DMS153 treated with DMSO at 0.1 percent for 48 hours (cell line): ENCODE measurements around the gene INVS.
"Not testable (repeated sequence)": the region's sequence is repeated elsewhere in the genome, so short reads cannot be mapped to it uniquely, and the experiment has no call there.

Experiments
- DNase-seq: peaks from one replicate; lab custom pipeline; 2025; ENCODE audit not compliant: unreplicated experiment; lab: John Stamatoyannopoulos, UW

Gene INVS

DNA sequence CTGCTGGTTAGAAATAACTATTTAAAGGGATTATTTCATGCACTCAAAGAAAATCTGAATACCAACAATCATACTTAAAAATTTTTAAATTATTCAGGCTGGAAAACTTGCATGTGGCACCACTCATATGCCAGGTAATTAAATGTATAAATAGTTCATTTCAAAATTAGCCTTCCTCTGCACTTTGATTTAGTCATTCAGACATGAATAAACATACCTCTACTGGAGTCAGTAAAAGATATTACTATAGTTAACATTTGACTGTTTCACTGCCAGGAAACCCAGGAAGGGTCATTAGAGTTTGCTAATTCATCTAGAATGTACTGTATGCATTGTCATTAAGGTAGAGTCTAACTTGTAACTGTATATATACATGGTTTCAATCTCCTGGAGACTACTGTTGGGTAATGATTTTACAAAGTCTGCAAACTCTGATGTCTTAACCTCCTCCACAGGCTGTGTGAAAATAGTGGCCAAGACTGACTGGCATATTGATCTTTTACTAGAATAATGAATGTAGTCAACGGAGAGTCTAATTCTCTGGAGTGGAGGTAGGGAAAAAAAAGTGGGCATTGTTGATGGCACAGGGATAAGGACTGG, 210.0 kb downstream of the INVS start:
- DNase-seq, result no peak

- no peak for DNase-seq
Observed at GRCh38 chr9:100309992-100310391, 210.9 kb downstream of the INVS start.

DNA sequence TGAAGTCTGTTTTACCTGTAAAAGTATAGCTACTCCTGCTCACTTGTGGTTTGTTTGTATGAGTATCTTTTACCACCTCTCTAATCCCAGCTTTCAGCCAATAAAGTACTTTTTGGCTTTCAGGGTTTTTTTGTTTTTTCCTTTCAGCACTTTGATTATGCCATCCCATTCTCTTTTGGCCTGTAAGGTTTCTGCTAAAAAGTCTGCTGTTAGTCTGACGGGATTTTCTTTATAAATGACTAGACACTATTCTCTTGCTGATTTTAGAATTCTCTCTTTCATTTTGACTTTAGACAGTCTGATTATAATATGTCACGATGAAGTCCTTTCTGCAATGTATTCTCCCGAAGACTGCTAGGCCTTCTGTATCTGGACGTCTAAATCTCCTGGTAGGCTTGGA, 216.5 kb downstream of the INVS start:
- no peak for DNase-seq

DNA sequence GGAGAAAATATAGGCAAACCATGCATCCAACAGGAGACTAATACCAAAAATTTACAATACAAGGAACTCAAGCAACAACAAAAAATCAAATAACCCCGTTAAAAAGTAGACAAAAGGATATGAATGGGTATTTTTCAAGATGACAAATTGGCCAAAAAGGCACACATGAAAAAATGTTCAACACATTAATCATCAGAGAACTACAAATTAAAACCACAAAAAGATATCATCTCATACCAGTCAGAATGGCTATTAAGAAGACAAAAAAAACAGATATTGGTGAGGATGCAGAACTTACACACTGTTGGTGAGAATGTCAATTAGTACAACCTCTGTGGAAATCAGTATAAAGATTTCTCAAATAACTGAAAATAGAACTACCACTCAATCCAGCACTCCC, 218.7 kb downstream of the INVS start:
- DNase-seq, result no peak

- DNase-seq, result peak; percentile 13
Observed at GRCh38 chr9:100322954-100323536, 224.0 kb downstream of the INVS start.

GRCh38 chr9:100324594-100325200, 225.7 kb downstream of the INVS start:
- DNase-seq, result peak; percentile 1

DNA sequence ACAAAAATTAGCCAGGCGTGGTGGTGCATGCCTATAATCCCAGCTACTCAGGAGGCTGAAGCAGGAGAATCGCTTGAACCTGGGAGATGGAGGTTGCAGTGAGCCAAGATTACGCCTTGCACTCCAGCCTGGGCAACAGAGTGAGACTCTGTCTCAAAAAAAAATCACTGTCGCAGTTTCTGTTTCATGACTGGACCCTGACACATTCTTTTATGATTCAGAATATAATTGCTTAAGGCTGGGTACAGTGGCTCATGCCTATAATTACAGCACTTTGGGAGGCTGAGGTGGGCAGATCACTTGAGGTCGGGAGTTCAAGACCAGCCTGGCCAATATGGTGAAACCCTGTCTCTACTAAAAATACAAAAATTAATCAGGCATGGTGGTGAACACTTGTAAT, 239.7 kb downstream of the INVS start:
- not testable (repeated sequence) for DNase-seq

GRCh38 chr9:100340224-100340623, 241.2 kb downstream of the INVS start:
- no peak for DNase-seq

DNA sequence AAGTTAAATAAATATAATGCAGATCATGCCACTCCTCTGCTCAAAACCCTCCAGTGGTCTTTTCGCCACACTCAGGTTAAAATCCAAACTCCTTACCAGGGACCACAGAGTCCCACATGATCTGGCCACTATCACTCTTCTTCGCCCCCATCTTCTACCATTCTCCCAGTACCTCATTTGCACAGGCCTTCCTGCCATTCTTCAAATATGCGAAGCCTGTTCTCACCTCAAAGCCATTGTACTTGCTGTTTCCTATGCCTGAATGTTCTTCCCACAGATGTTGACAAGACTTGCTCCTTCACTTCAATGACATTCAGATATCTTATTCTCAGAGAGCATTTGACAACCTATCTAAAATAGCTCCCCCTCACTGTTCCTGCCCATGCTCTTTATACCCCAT, 242.8 kb downstream of the INVS start:
- DNase-seq, result no peak

GRCh38 chr9:100346836-100347235, 247.8 kb downstream of the INVS start:
- DNase-seq, result no peak

DNA sequence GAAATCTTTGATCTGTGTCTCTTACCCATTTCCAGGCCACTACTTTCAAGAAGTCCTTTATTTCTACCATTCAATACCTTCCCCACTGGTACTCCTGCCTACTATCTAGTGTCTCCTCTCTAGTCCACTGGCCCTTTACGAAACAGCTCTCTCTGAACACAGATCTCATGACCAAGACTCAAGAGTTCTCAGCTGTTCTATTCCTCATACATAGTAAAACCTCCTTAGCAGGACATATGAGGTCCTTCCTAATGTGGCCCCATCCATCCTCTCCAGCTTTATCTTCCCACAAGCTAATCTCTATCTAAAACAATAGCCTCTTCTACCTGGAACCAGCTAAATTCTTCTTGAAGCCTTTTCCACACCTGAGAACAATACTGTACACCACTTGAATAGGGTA, 251.1 kb downstream of the INVS start:
- no peak for DNase-seq
